LNCaP clone FGC (cell line): ENCODE results near the gene NUDT1.

Experiments used
- DNase-seq: peaks from one replicate; pipeline ENCODE4 v3.0.0-alpha.2; 2011; ENCODE audit warnings: low read depth
- H3K4me3 ChIP-seq: 2 replicates; pipeline ENCODE4 v1.5.1; 2011; ENCODE audit warnings: mild to moderate bottlenecking, low read depth, low read length, control low read depth
- CTCF ChIP-seq: IDR thresholded peaks from 2 replicates; pipeline ENCODE4 v1.5.1; 2012; ENCODE audit warnings: mild to moderate bottlenecking; ENCODE audit not compliant: control insufficient read depth, insufficient read depth; ENCODE audit errors: extremely low read depth

NUDT1 gene

DNA sequence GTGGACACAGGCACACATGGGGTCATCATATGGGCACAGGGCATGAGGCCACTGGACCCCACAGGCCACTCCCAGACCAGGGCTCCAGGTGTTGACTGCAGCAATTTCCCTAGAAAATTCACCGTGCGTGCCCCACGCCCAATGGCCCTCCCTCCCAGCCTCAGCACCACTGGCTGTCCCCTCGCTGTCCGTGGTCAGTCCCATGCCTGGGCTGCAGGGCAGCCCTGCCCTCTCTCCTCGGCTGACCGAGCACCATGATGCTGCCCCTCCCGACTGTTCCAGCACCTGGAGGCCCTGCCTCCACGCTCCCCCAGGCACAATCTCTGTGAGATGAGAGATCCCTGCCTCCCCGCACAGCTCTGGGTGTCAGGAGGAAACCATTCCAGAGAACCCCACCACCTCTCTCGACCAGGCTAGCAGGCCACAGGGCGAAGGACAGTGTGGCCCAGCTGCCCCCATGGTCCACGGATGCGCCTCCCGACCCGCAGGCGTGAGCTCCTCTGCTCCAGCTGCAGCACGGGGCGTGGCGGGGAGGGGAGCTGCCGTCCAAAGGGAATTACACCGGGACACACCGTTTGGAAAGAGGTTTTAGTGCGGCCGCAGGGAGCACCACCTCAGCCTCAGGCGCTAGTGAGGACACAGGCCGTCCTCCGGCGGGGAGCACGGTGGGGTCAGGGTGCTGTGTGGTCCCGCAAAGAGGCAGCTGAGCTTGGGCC, 12.6 kb downstream of the NUDT1 start:
- H3K4me3 ChIP-seq: no peak overlapping the region
- no peak for DNase-seq
- TF ChIP-seq CTCF: no peak

- no peak for DNase-seq
- TF ChIP-seq CTCF: no peak
- H3K4me3 ChIP-seq: no peak overlapping the region
Observed at GRCh38 chr7:2255145-2256139, 13.4 kb downstream of the NUDT1 start.

- DNase-seq: no peak
- no peak overlapping the region for H3K4me3 ChIP-seq
- TF ChIP-seq CTCF: no peak
Observed at GRCh38 chr7:2256306-2257045, 14.4 kb downstream of the NUDT1 start.

- no peak for TF ChIP-seq CTCF
- DNase-seq: no peak
- H3K4me3 ChIP-seq: no peak overlapping the region
Observed at GRCh38 chr7:2257046-2257551, 15.1 kb downstream of the NUDT1 start.

GRCh38 chr7:2257651-2258050, 15.6 kb downstream of the NUDT1 start:
- no peak for DNase-seq
- TF ChIP-seq CTCF: no peak
- no peak overlapping the region for H3K4me3 ChIP-seq

- no peak overlapping the region for H3K4me3 ChIP-seq
- no peak for DNase-seq
- no peak for TF ChIP-seq CTCF
Observed at GRCh38 chr7:2258661-2259365, 16.8 kb downstream of the NUDT1 start.
